Panc1 (cell line): ENCODE results near the gene TIGD3. TPM values are rescaled to one million over a fixed set of nuclear protein-coding genes. Genes with fewer than 3 reads are reported as not detected.

Source experiments
- ATAC-seq: fragments of 200-7000 bp; cut with Tn5 transposase; 2 replicates; pipeline ENCODE4 v1.9.1; 2020; ENCODE audit warnings: mild to moderate bottlenecking, moderate library complexity
- BruUV-seq: library from RNA; stranded (reverse); fragments of 400-500 nt; replicated peaks from 2 replicates; lab custom pipeline; 2021; lab: Mats Ljungman, UMichigan
- CTCF ChIA-PET: fragments of 300-600 bp; sonication (Branson Sonifier 250); formaldehyde crosslinking; loops from one replicate; lab custom pipeline; 2022; ENCODE audit warnings: antibody characterized with exemption; lab: Charles Lee
- POLR2A ChIA-PET: fragments of 300-600 bp; sonication (Branson Sonifier 250); formaldehyde crosslinking; loops from one replicate; lab custom pipeline; 2022; ENCODE audit warnings: antibody characterized with exemption; lab: Charles Lee
- DNase-seq: peaks from one replicate; pipeline ENCODE4 v3.0.0-alpha.2; 2010; ENCODE audit warnings: low read depth, low spot score
- H3K27ac ChIP-seq: 2 replicates; pipeline ENCODE4 v1.5.1; 2011; ENCODE audit warnings: mild to moderate bottlenecking, low read length, inconsistent platforms
- H3K27me3 ChIP-seq: fragments of 200-500 bp; sonication (Bioruptor generic); 2 replicates; pipeline ENCODE4 v1.6.0; 2014; ENCODE audit warnings: low read length, inconsistent platforms; ENCODE audit not compliant: control insufficient read depth, insufficient read depth
- H3K36me3 ChIP-seq: fragments of 200-500 bp; sonication (Bioruptor generic); 2 replicates; pipeline ENCODE4 v1.5.1; 2014; ENCODE audit warnings: inconsistent platforms, mild to moderate bottlenecking, low read length, moderate library complexity; ENCODE audit not compliant: control insufficient read depth, insufficient read depth
- H3K4me1 ChIP-seq: 2 replicates; pipeline ENCODE4 v1.5.1; 2011; ENCODE audit warnings: inconsistent platforms, mild to moderate bottlenecking, low read length, moderate library complexity; ENCODE audit not compliant: control insufficient read depth, insufficient read depth
- H3K4me3 ChIP-seq, 2 experiments: 2 replicates each; pipeline ENCODE4 v1.5.1; 2011 to 2012; ENCODE audit warnings: low read depth in 2 of 2, low read length in 2 of 2, mild to moderate bottlenecking in 2 of 2, inconsistent platforms in 1 of 2, moderate library complexity in 1 of 2
- H3K9me3 ChIP-seq: fragments of 200-500 bp; sonication (Bioruptor generic); 2 replicates; pipeline ENCODE4 v1.5.1; 2014; ENCODE audit warnings: low read depth, mild to moderate bottlenecking, inconsistent platforms, low read length, moderate library complexity; ENCODE audit not compliant: control insufficient read depth, insufficient read depth
- POLR2AphosphoS5 ChIP-seq: IDR thresholded peaks from 2 replicates; pipeline ENCODE4 v1.6.1; 2012; ENCODE audit warnings: mild to moderate bottlenecking, low read depth, low read length, moderate library complexity
- SIN3A ChIP-seq: IDR thresholded peaks from 2 replicates; pipeline ENCODE4 v1.6.1; 2012; ENCODE audit warnings: low read depth, mild to moderate bottlenecking, low read length, moderate library complexity, borderline replicate concordance; ENCODE audit not compliant: insufficient read depth
- TCF7L2 ChIP-seq: IDR thresholded peaks from 2 replicates; pipeline ENCODE4 v1.6.1; 2011; ENCODE audit warnings: mild to moderate bottlenecking, low read depth, low read length, inconsistent platforms
- in situ Hi-C: cut with HindIII; loops from 2 replicates; pipeline ENCODE4 v1.10.0; 2016; ENCODE audit warnings: low sequenced_read_pairs, low pct_unique_long_range_greater_than_20kb
- intact Hi-C: fragments of 100-400 bp; cut with micrococcal nuclease; formaldehyde crosslinking; loops from one replicate; pipeline ENCODE4 v1.10.0; 2022; ENCODE audit not compliant: unreplicated experiment
- total RNA-seq: library from RNA; stranded (reverse); gene quantifications from one replicate; pipeline ENCODE4 v1.2.1, GENCODE V29; 2021; ENCODE audit not compliant: unreplicated experiment
- TF ChIP-seq, protein P1 (sequence below): fragments of 450-650 bp; IDR thresholded peaks from 2 replicates; pipeline ENCODE4 v1.5.1; 2017; ENCODE audit warnings: mild to moderate bottlenecking
- TF ChIP-seq, protein P2 (sequence below), 2 experiments: IDR thresholded peaks; 2 replicates each; pipeline ENCODE4 v1.6.1; 2011 to 2012; ENCODE audit warnings: low read depth in 2 of 2, control low read depth in 1 of 2, low read length in 1 of 2, mild to moderate bottlenecking in 1 of 2, moderate library complexity in 1 of 2; ENCODE audit not compliant: insufficient read depth in 1 of 2

Gene TIGD3
- total RNA-seq, 1 experiment from 2014 or later = 2.4 TPM

DNA sequence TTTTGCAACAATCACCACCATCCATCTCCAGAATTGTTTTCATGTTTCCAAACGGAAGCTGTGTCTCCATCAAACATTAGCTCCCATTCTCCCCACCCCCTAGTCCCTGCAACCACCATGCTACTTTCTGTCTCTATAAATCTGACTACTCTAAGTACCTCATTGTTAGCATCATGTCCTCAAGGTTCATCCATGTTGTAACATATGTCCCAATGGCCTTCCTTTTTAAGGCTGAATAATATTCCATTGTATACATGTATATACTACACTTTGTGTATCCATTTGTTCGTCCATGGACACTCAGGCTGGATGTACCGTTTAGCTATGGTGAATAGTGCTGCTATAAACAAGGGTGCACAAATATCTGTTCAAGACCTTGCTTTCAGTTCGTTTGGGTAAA lies 29.1 kb upstream of the TIGD3 start:
- DNase-seq (no peak), ATAC-seq (no peak)
- Histone ChIP-seq H3K27ac (no peak overlapping the region), H3K9me3 (no peaks in the 10 kb centered on the region), H3K4me3 (no peak overlapping the region), H3K27me3 (no peaks in the 10 kb centered on the region), H3K4me1 (peaks cover 3% of the 10 kb centered on the region; the same call in 1 of the 2 replicates), H3K36me3 (no peaks in the 10 kb centered on the region; the same call in 1 of the 2 replicates)
- intact Hi-C loops = no loop called here
- BruUV-seq = no TSS peak
- in situ Hi-C loops = no loop called here
- POLR2A ChIA-PET = interaction anchor here (0.6 to 1.0 kb wide), 2 partner anchors 9 to 152 kb away, joined by 3 to 4 read pairs; no protein-coding TSS in a partner anchor
- TF ChIP-seq TCF7L2 (no peak), POLR2AphosphoS5 (no peak), SIN3A (no peak)
- TF ChIP-seq, protein P1, sequence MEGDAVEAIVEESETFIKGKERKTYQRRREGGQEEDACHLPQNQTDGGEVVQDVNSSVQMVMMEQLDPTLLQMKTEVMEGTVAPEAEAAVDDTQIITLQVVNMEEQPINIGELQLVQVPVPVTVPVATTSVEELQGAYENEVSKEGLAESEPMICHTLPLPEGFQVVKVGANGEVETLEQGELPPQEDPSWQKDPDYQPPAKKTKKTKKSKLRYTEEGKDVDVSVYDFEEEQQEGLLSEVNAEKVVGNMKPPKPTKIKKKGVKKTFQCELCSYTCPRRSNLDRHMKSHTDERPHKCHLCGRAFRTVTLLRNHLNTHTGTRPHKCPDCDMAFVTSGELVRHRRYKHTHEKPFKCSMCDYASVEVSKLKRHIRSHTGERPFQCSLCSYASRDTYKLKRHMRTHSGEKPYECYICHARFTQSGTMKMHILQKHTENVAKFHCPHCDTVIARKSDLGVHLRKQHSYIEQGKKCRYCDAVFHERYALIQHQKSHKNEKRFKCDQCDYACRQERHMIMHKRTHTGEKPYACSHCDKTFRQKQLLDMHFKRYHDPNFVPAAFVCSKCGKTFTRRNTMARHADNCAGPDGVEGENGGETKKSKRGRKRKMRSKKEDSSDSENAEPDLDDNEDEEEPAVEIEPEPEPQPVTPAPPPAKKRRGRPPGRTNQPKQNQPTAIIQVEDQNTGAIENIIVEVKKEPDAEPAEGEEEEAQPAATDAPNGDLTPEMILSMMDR = no peak
- TF ChIP-seq, protein P2, sequence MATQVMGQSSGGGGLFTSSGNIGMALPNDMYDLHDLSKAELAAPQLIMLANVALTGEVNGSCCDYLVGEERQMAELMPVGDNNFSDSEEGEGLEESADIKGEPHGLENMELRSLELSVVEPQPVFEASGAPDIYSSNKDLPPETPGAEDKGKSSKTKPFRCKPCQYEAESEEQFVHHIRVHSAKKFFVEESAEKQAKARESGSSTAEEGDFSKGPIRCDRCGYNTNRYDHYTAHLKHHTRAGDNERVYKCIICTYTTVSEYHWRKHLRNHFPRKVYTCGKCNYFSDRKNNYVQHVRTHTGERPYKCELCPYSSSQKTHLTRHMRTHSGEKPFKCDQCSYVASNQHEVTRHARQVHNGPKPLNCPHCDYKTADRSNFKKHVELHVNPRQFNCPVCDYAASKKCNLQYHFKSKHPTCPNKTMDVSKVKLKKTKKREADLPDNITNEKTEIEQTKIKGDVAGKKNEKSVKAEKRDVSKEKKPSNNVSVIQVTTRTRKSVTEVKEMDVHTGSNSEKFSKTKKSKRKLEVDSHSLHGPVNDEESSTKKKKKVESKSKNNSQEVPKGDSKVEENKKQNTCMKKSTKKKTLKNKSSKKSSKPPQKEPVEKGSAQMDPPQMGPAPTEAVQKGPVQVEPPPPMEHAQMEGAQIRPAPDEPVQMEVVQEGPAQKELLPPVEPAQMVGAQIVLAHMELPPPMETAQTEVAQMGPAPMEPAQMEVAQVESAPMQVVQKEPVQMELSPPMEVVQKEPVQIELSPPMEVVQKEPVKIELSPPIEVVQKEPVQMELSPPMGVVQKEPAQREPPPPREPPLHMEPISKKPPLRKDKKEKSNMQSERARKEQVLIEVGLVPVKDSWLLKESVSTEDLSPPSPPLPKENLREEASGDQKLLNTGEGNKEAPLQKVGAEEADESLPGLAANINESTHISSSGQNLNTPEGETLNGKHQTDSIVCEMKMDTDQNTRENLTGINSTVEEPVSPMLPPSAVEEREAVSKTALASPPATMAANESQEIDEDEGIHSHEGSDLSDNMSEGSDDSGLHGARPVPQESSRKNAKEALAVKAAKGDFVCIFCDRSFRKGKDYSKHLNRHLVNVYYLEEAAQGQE (IDR thresholded peaks at IDR 0.05; ENCODE audit: insufficient read depth in 1 of 2, low read depth in 2 of 2, low read length in 1 of 2) = no peak
- CTCF ChIA-PET = no interaction called here

DNA sequence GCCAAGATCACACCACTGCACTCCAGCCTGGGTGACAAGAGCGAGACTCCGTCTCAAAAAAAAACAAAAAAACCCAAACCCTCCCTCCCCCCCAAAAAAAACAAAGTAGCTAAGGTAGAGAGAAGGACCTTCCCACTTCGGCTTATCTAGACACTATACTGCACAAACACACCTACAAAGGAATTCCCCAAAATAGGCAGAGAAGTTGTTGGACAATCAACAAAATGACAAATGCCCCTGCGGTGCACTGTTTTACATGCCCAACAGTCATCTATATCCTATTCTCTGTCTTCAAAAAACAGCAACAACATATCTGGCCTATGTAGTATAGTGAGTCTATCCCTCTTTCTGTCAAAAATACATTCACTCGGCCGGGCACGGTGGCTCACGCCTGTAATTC lies 27.5 kb upstream of the TIGD3 start:
- Histone ChIP-seq H3K4me3 (no peak overlapping the region), H3K27ac (no peak overlapping the region), H3K4me1 (peaks cover 3% of the 10 kb centered on the region; the same call in 1 of the 2 replicates), H3K27me3 (no peaks in the 10 kb centered on the region), H3K36me3 (no peaks in the 10 kb centered on the region), H3K9me3 (no peaks in the 10 kb centered on the region)
- intact Hi-C loops = no loop called here
- CTCF ChIA-PET = interaction anchor here (0.8 kb wide), 1 partner anchor 52 kb away, joined by 16 read pairs; no protein-coding TSS in a partner anchor
- TF ChIP-seq TCF7L2 (no peak), POLR2AphosphoS5 (no peak), SIN3A (no peak)
- TF ChIP-seq, protein P1 = no peak
- TF ChIP-seq, protein P2 (IDR thresholded peaks at IDR 0.05; ENCODE audit: insufficient read depth in 1 of 2, low read depth in 2 of 2, low read length in 1 of 2) = no peak
- POLR2A ChIA-PET = interaction anchor here (0.6 kb wide), 1 partner anchor 11 kb away, joined by 9 read pairs; no protein-coding TSS in a partner anchor
- DNase-seq (no peak), ATAC-seq (no peak)
- in situ Hi-C loops = no loop called here
- BruUV-seq = no TSS peak
